ENCODE results near the gene RFTN1. TPM values are rescaled to one million over a fixed set of nuclear protein-coding genes. Genes with fewer than 3 reads are reported as not detected.

Gene RFTN1
- total and polyA plus RNA-seq, 3 donors from 2014 or later, result 20.8 to 25.7 (median 22.2) TPM

DNA sequence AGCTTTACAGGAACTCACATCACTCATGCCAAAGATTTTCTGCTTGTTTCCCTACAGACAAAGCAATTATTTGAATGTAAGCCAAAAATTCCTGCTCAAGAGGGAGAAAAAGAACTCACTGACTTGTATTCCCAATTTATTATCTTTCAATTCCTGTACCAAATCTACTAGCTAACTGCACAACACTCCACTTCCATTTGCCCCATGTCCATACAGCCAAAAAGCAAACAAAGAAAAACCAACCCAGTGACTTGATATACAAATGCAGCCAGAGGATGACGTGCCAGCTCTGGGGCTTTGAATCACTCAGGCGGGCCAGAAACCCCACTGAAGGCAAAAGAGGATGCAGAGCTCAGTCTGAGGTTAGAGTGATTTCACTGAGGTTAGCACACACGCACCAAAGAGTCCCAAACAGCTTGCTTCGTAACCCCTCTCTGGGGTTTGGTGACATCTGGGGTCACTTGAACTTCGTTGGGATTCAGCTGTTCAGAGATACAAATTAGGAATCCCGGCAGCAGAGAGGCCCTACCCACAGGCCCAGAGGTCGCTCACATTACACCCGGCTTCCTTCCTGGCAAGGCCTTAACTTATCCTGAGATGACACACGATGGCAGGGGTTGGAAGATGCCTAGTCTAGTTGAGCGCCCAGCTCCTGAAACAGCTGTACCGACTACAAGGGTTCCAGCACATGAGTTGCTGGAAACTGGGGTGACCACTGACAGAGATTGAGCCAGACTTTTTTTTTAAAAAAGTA, 1.6 kb downstream of the RFTN1 start:
- Histone ChIP-seq H3K27ac (peak overlapping the region in 1 of 2 donors; percentile 75), H3K36me3 (ENCODE audit: low read depth, missing control alignments) (no peaks in the 10 kb centered on the region), H3K27me3 (no peaks in the 10 kb centered on the region), H3K4me3 (peak overlapping the region in 1 of 2 donors; percentile 78), H3K4me1 (peaks cover 6% of the 10 kb centered on the region), H3K9me3 (no peaks in the 10 kb centered on the region)
- TF ChIP-seq POLR2A (IDR thresholded peaks at IDR 0.05) (no peak), CTCF (IDR thresholded peaks at IDR 0.05) (no peak)
- intact Hi-C loops (cut with DNase I; ENCODE audit: low total_unique reads), result no loop called here
- WGBS, 2 donors, result 15 to 38% methylated on average over 11 of the region's 11 CpGs
- peak; percentile 37 for DNase-seq

DNA sequence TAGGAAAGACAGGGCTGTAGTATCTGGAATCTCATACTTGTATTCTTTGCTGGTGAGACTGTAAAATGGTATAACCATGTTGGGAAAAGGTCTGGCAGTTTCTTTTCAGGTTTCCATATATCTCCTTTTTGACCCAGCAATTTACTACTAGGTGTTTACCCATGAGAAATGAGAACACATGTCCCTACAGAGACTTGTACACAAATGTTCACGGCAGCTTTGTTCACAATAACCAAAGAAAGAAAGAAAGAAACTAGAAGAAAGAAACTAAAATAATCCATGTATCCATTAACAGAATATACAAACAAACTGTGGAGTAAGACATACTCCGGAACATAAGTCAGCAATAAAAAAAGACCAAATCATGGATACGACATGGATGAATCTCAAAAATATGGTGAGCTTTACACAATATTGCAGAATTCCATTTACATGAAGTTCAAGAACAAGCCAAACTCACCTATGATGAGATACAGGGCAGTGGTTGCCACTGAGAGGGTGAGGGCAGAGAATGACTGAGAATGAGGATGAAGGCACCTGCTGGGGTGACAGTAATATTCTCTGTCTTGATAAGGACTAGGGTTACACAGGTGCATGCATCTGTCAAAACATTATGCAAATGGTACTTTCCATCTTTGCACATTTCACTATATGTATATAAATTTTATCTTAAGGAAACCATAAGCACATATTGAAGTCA, 2.7 kb downstream of the RFTN1 start:
- Histone ChIP-seq H3K9me3 (no peaks in the 10 kb centered on the region), H3K4me3 (no peak overlapping the region), H3K27me3 (no peaks in the 10 kb centered on the region), H3K27ac (no peak overlapping the region), H3K36me3 (ENCODE audit: low read depth, missing control alignments) (no peaks in the 10 kb centered on the region), H3K4me1 (peaks cover 6% of the 10 kb centered on the region)
- intact Hi-C loops (cut with DNase I; ENCODE audit: low total_unique reads), result no loop called here
- TF ChIP-seq POLR2A (IDR thresholded peaks at IDR 0.05), result no peak
- TF ChIP-seq CTCF (IDR thresholded peaks at IDR 0.05), result no peak
- whole genome bisulfite sequencing, 2 donors, result 89 to 97% methylated on average over 3 of the region's 3 CpGs
- DNase-seq, result no peak

DNA sequence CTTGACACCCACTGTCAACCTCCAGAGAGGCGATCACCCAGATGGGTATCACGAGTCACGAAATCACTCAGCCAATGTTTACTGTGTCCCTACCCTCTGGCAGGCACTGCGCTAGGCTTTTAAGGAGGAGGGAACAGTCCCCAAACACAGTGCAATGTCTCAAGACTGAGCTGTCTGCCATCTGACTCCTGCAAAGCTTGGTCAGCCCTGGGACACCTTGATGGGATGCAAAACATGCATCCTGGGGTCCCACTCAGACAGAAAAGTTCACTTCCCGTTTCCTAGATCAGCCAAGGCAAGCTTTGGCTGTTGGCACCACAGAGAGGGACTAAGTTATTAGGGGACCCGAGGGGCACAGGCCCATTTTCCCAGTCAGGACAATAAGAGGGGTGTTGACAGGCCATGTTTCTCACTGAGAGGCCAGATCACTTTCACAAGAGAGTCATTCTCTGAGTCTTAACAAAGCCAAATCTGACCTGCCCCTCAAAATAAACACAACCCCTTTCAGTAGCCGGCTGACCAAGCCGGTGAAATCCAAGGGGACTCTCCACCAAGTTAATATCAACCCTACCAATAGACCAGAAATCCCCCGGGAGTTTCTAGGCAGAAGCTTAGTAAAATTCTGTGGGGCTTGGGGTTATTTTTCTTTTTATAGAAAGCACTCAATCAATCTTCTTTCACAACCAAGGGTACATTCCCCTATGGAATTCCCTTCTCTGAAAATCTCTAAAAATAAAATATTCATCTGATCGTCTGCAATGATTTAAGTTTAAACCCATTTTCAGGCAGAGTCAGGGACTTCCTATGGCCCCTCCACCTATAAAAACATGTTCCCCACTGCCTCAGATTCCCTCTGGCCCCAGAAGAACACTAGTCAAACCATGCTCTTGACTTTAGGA, 3.5 kb downstream of the RFTN1 start:
- Histone ChIP-seq H3K9me3 (no peaks in the 10 kb centered on the region), H3K4me3 (no peak overlapping the region), H3K27ac (no peak overlapping the region), H3K27me3 (no peaks in the 10 kb centered on the region), H3K36me3 (ENCODE audit: low read depth, missing control alignments) (no peaks in the 10 kb centered on the region), H3K4me1 (peaks cover 6% of the 10 kb centered on the region)
- no peak for DNase-seq
- intact Hi-C loops (cut with DNase I; ENCODE audit: low total_unique reads), result no loop called here
- WGBS, 2 donors, result 84 to 86% methylated on average over 10 of the region's 10 CpGs
- TF ChIP-seq CTCF (IDR thresholded peaks at IDR 0.05), result no peak
- TF ChIP-seq POLR2A (IDR thresholded peaks at IDR 0.05), result no peak

DNA sequence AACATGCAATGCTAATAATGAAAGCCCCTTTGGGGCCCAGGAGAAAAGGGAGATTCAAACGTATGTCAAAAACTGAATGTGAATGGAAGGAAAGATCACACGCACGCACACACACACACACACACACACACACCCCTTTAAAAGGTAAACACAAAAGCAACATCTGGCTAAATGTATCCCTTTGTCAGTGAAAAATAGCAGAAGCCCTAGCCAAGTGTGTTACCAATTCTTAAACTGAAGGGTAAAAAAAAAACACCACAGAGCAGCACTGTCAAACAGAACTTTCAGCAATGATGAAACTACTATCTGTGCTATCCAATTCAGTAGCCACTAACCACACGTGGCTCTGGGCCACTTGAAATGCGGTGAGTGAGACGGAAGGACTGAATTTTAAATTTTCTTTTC, 4.9 kb downstream of the RFTN1 start:
- Histone ChIP-seq H3K4me3 (no peak overlapping the region), H3K27ac (no peak overlapping the region), H3K36me3 (ENCODE audit: low read depth, missing control alignments) (no peaks in the 10 kb centered on the region), H3K27me3 (no peaks in the 10 kb centered on the region), H3K4me1 (peaks cover 6% of the 10 kb centered on the region), H3K9me3 (no peaks in the 10 kb centered on the region)
- intact Hi-C loops (cut with DNase I; ENCODE audit: low total_unique reads), result no loop called here
- no peak for DNase-seq
- TF ChIP-seq POLR2A (IDR thresholded peaks at IDR 0.05) (no peak), CTCF (IDR thresholded peaks at IDR 0.05) (no peak)
- WGBS, 2 donors, result 68 to 83% methylated on average over 6 of the region's 6 CpGs

Data from testis (tissue), 3 donors.